Measurements from ENCODE around the gene TAF12.
"Not testable (repeated sequence)": the region's sequence is repeated elsewhere in the genome, so short reads cannot be mapped to it uniquely, and the experiment has no call there.

DNA sequence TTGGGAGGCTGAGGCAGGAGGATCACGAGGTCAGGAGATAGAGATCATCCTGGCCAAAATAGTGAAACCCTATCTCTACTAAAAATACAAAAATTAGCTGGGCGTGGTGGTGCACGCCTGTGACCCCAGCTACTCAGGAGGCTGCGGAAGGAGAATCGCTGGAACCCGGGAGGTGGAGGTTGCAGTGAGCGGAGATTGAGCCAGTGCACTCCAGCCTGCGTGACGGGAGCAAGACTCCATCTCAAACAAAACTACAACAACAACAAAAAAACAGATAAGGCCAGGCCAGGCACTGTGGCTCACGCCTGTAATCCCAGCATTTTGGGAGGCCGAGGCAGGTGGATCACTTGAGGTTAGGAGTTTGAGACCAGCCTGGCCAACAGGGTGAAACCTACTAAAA lies 2.5 kb upstream of the TAF12 start:
- TF ChIP-seq CTCF (IDR thresholded peaks at IDR 0.05 in 4 of 5, conservative IDR thresholded peaks at IDR 0.05 in 1 of 5); POLR2A (IDR thresholded peaks at IDR 0.05): not testable (repeated sequence)

Measured in gastrocnemius medialis (tissue), 4 donors.